ENCODE measurements around the gene CEMP1. TPM values are rescaled to one million over a fixed set of nuclear protein-coding genes. Genes with fewer than 3 reads are reported as not detected.
"Not testable (repeated sequence)": the region's sequence is repeated elsewhere in the genome, so short reads cannot be mapped to it uniquely, and the experiment has no call there.

The CEMP1 gene
- total RNA-seq, 1 experiment from 2014 or later, result 0.94 TPM

- H3F3A ChIP-seq (ENCODE audit: insufficient read depth, low read depth); H3K79me2 ChIP-seq (ENCODE audit: low read depth); H3K4me1 ChIP-seq (replicated peaks; ENCODE audit: insufficient read depth); BruUV-seq (replicated peaks); H3K4me3 ChIP-seq; H3K9me2 ChIP-seq (ENCODE audit: insufficient read depth); H4K20me1 ChIP-seq (ENCODE audit: insufficient read depth); H2AFZ ChIP-seq; H3K9me3 ChIP-seq (ENCODE audit: insufficient read depth, low read depth); intact Hi-C loops (cut with micrococcal nuclease; ENCODE audit: unreplicated experiment); H3K27me3 ChIP-seq (ENCODE audit: insufficient read depth, low read depth); H3K36me3 ChIP-seq (ENCODE audit: low read depth): not testable (repeated sequence)
- H3K4me2 ChIP-seq, result peak overlapping the region; percentile 40
- peak overlapping the region; percentile 23; the same call in 1 of the 2 replicates for H3K27ac ChIP-seq
- DNase-seq, result peak; percentile 38 to 48
- ChIA-PET POLR2A (ENCODE audit: unreplicated experiment) (interaction anchor here (0.7 kb wide), 2 partner anchors 309 to 332 kb away, joined by 6 to 10 read pairs; no protein-coding TSS in a partner anchor), CTCF (interaction anchor here (0.6 to 0.7 kb wide), 6 partner anchors 11 to 575 kb away, joined by 3 to 8 read pairs (median 6); no protein-coding TSS in a partner anchor)
- TF ChIP-seq, protein P1, sequence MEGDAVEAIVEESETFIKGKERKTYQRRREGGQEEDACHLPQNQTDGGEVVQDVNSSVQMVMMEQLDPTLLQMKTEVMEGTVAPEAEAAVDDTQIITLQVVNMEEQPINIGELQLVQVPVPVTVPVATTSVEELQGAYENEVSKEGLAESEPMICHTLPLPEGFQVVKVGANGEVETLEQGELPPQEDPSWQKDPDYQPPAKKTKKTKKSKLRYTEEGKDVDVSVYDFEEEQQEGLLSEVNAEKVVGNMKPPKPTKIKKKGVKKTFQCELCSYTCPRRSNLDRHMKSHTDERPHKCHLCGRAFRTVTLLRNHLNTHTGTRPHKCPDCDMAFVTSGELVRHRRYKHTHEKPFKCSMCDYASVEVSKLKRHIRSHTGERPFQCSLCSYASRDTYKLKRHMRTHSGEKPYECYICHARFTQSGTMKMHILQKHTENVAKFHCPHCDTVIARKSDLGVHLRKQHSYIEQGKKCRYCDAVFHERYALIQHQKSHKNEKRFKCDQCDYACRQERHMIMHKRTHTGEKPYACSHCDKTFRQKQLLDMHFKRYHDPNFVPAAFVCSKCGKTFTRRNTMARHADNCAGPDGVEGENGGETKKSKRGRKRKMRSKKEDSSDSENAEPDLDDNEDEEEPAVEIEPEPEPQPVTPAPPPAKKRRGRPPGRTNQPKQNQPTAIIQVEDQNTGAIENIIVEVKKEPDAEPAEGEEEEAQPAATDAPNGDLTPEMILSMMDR (conservative IDR thresholded peaks at IDR 0.05), result peak; percentile 44; the same call in 1 of the 2 replicates
These were observed 20.2 kb upstream of the CEMP1 start for GRCh38 chr16:2551420-2551889.

GRCh38 chr16:2550283-2550878, 19.2 kb upstream of the CEMP1 start:
- H3K4me2 ChIP-seq; H3K4me1 ChIP-seq (replicated peaks; ENCODE audit: insufficient read depth); H3K4me3 ChIP-seq; intact Hi-C loops (cut with micrococcal nuclease; ENCODE audit: unreplicated experiment); H3F3A ChIP-seq (ENCODE audit: insufficient read depth, low read depth); POLR2A ChIA-PET (ENCODE audit: unreplicated experiment); H3K9me3 ChIP-seq (ENCODE audit: insufficient read depth, low read depth); H3K27me3 ChIP-seq (ENCODE audit: insufficient read depth, low read depth); DNase-seq; BruUV-seq (replicated peaks); H3K9me2 ChIP-seq (ENCODE audit: insufficient read depth); H3K27ac ChIP-seq; H2AFZ ChIP-seq; H4K20me1 ChIP-seq (ENCODE audit: insufficient read depth); H3K36me3 ChIP-seq (ENCODE audit: low read depth); CTCF ChIA-PET: not testable (repeated sequence)
- H3K79me2 ChIP-seq (ENCODE audit: low read depth), result peaks cover 14% of the 10 kb centered on the region; the same call in 1 of the 2 replicates

GRCh38 chr16:2543771-2544170, 12.6 kb upstream of the CEMP1 start:
- H4K20me1 ChIP-seq (ENCODE audit: insufficient read depth); CTCF ChIA-PET; H3K4me2 ChIP-seq; H3K4me1 ChIP-seq (replicated peaks; ENCODE audit: insufficient read depth); H3K36me3 ChIP-seq (ENCODE audit: low read depth); BruUV-seq (replicated peaks); DNase-seq; H3K9me3 ChIP-seq (ENCODE audit: insufficient read depth, low read depth); H3K9me2 ChIP-seq (ENCODE audit: insufficient read depth); H2AFZ ChIP-seq; H3K27ac ChIP-seq; intact Hi-C loops (cut with micrococcal nuclease; ENCODE audit: unreplicated experiment); H3F3A ChIP-seq (ENCODE audit: insufficient read depth, low read depth); H3K4me3 ChIP-seq; H3K27me3 ChIP-seq (ENCODE audit: insufficient read depth, low read depth); POLR2A ChIA-PET (ENCODE audit: unreplicated experiment): not testable (repeated sequence)
- H3K79me2 ChIP-seq (ENCODE audit: low read depth), result peaks cover 32% of the 10 kb centered on the region

DNA sequence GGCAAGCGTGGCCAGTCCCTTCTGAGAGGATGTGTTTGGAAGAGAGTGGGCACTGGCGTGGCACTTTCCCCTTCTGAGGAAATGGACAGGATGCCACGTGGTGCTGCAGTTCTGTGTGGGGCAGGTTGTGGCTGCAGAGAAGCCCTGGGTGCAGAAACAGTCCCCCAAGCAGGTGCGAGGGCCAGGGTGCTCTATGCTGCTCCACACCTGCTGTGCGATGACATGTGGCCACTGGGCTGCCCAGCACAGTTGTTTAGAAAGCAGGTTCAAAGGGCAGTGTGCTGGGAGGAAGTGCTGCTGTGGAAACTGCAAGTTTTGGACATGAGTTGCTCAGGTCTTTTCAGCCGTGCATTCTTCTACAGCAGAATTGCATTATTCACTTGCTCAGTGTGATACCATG, 10.2 kb upstream of the CEMP1 start:
- H2AFZ ChIP-seq; H3K4me3 ChIP-seq; H3K4me1 ChIP-seq (replicated peaks; ENCODE audit: insufficient read depth); DNase-seq; BruUV-seq (replicated peaks); H3K27ac ChIP-seq; POLR2A ChIA-PET (ENCODE audit: unreplicated experiment); H3K36me3 ChIP-seq (ENCODE audit: low read depth); H3K9me3 ChIP-seq (ENCODE audit: insufficient read depth, low read depth); H3K27me3 ChIP-seq (ENCODE audit: insufficient read depth, low read depth); H3K4me2 ChIP-seq; H4K20me1 ChIP-seq (ENCODE audit: insufficient read depth); intact Hi-C loops (cut with micrococcal nuclease; ENCODE audit: unreplicated experiment); H3K9me2 ChIP-seq (ENCODE audit: insufficient read depth); CTCF ChIA-PET: not testable (repeated sequence)
- peaks cover 11% of the 10 kb centered on the region for H3F3A ChIP-seq (ENCODE audit: insufficient read depth, low read depth)
- peaks cover 35% of the 10 kb centered on the region for H3K79me2 ChIP-seq (ENCODE audit: low read depth)

- intact Hi-C loops (cut with micrococcal nuclease; ENCODE audit: unreplicated experiment); CTCF ChIA-PET; POLR2A ChIA-PET (ENCODE audit: unreplicated experiment); H4K20me1 ChIP-seq (ENCODE audit: insufficient read depth); H3K4me2 ChIP-seq; H3K27me3 ChIP-seq (ENCODE audit: insufficient read depth, low read depth); H3K9me2 ChIP-seq (ENCODE audit: insufficient read depth); BruUV-seq (replicated peaks); H2AFZ ChIP-seq; H3K27ac ChIP-seq; DNase-seq; H3K4me3 ChIP-seq; H3K9me3 ChIP-seq (ENCODE audit: insufficient read depth, low read depth); H3K36me3 ChIP-seq (ENCODE audit: low read depth): not testable (repeated sequence)
- Histone ChIP-seq H3K79me2 (ENCODE audit: low read depth) (peaks cover 30% of the 10 kb centered on the region), H3F3A (ENCODE audit: insufficient read depth, low read depth) (peaks cover 14% of the 10 kb centered on the region), H3K4me1 (replicated peaks; ENCODE audit: insufficient read depth) (peaks cover 13% of the 10 kb centered on the region; the same call in 1 of the 2 replicates)
These were observed 9.7 kb upstream of the CEMP1 start for GRCh38 chr16:2540912-2541311.

DNA sequence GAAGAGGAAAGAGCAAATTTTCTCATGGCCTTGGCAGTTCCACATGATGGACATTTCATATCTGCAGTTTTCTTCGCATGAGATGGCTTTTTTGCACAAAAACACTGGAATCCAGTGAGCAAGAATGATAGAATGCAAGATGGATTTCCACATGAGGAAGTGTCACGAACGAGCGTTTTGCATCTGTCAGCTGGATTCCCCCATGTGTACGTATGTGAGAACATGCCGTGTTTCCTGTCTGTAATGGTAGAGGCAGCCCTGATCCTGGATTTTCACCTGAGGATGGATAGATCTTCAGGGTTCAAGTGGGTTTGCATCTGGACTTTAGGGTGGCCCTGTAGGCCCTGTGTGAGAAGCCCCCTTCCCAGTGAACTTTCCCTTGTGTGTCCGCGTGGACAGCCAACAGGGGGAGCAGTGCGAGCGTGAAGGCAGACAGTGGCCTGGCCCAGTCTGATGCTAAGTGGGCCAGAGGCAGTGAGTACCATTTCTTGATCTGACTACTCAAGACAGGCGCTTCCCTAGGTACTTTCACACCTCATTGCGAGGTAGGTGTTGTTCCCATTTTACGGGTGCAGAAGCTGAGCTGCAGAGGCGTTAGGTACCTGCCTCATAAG, 8.7 kb upstream of the CEMP1 start:
- peaks cover 13% of the 10 kb centered on the region; the same call in 1 of the 2 replicates for H3K4me1 ChIP-seq (replicated peaks; ENCODE audit: insufficient read depth)
- H3K27me3 ChIP-seq (ENCODE audit: insufficient read depth, low read depth); H2AFZ ChIP-seq; POLR2A ChIA-PET (ENCODE audit: unreplicated experiment); H3K27ac ChIP-seq; H3K4me3 ChIP-seq; H3K4me2 ChIP-seq; BruUV-seq (replicated peaks); H4K20me1 ChIP-seq (ENCODE audit: insufficient read depth); intact Hi-C loops (cut with micrococcal nuclease; ENCODE audit: unreplicated experiment); H3K9me2 ChIP-seq (ENCODE audit: insufficient read depth); DNase-seq; H3K9me3 ChIP-seq (ENCODE audit: insufficient read depth, low read depth); H3K36me3 ChIP-seq (ENCODE audit: low read depth): not testable (repeated sequence)
- CTCF ChIA-PET, result interaction anchor here (0.5 kb wide), 1 partner anchor 11 kb away, joined by 5 read pairs; no protein-coding TSS in a partner anchor
- H3K79me2 ChIP-seq (ENCODE audit: low read depth), result peaks cover 22% of the 10 kb centered on the region
- H3F3A ChIP-seq (ENCODE audit: insufficient read depth, low read depth), result peaks cover 16% of the 10 kb centered on the region
